Neuronal stem cell (in vitro differentiated cells): ENCODE measurements around the gene MTM1.

Source experiments
- DNase-seq: peaks from one replicate; pipeline ENCODE4 v3.0.0-alpha.2; 2013; ENCODE audit warnings: low spot score
- H2AFZ ChIP-seq: one replicate; pipeline ENCODE4 v1.6.1; 2013; ENCODE audit warnings: mild to moderate bottlenecking, low read length, inconsistent platforms
- H2AK5ac ChIP-seq: 2 replicates; pipeline ENCODE4 v1.6.1; 2013; ENCODE audit warnings: low read depth, mild to moderate bottlenecking, inconsistent platforms, low read length, moderate library complexity, mixed read lengths
- H2BK120ac ChIP-seq: 2 replicates; pipeline ENCODE4 v1.6.1; 2013; ENCODE audit warnings: low read depth, mild to moderate bottlenecking, inconsistent platforms, low read length, moderate library complexity, mixed read lengths
- H2BK12ac ChIP-seq: one replicate; pipeline ENCODE4 v1.6.1; 2013; ENCODE audit warnings: low read length, inconsistent platforms
- H2BK15ac ChIP-seq: 2 replicates; pipeline ENCODE4 v1.6.1; 2013; ENCODE audit warnings: mild to moderate bottlenecking, low read length, inconsistent platforms, mixed read lengths
- H2BK5ac ChIP-seq: one replicate; pipeline ENCODE4 v1.6.1; 2013; ENCODE audit warnings: inconsistent platforms, mild to moderate bottlenecking, low read length, moderate library complexity
- H3K14ac ChIP-seq: one replicate; pipeline ENCODE4 v1.6.1; 2013; ENCODE audit warnings: low read length, inconsistent platforms
- H3K18ac ChIP-seq: 2 replicates; pipeline ENCODE4 v1.6.1; 2013; ENCODE audit warnings: low read length, inconsistent platforms
- H3K23ac ChIP-seq: 2 replicates; pipeline ENCODE4 v1.6.1; 2013; ENCODE audit warnings: low read depth, mild to moderate bottlenecking, mixed read lengths, low read length, inconsistent platforms; ENCODE audit not compliant: poor library complexity
- H3K27ac ChIP-seq: replicated peaks from 3 replicates; pipeline ENCODE4 v1.5.1; 2013; ENCODE audit warnings: low read length, inconsistent platforms
- H3K27me3 ChIP-seq, 3 experiments: 2 replicates each; pipeline ENCODE4 v1.6.1; 2013; ENCODE audit warnings: low read length in 3 of 3, mild to moderate bottlenecking in 2 of 3, inconsistent platforms in 1 of 3, low read depth in 1 of 3, mixed read lengths in 1 of 3, moderate library complexity in 1 of 3; ENCODE audit not compliant: control insufficient read depth in 3 of 3, insufficient read depth in 3 of 3
- H3K36me3 ChIP-seq, 2 donors: replicated peaks in 1 of 2; 2 replicates each; pipeline ENCODE4 v1.6.1; 2013; ENCODE audit warnings: low read length in 2 of 2; ENCODE audit not compliant: control insufficient read depth in 2 of 2, insufficient read depth in 2 of 2
- H3K4ac ChIP-seq: 2 replicates; pipeline ENCODE4 v1.6.1; 2013; ENCODE audit warnings: inconsistent platforms, mild to moderate bottlenecking, low read length, moderate library complexity
- H3K4me1 ChIP-seq, 2 donors: 1 replicate in 1 of 2; 2 replicates in 1 of 2; pipeline ENCODE4 v1.6.1; 2013; ENCODE audit warnings: low read length in 2 of 2, low read depth in 1 of 2; ENCODE audit not compliant: control insufficient read depth in 2 of 2, insufficient read depth in 1 of 2
- H3K4me2 ChIP-seq: one replicate; pipeline ENCODE4 v1.6.1; 2013; ENCODE audit warnings: mild to moderate bottlenecking, low read length, inconsistent platforms; ENCODE audit not compliant: insufficient read depth, poor library complexity, severe bottlenecking
- H3K4me3 ChIP-seq, 2 donors: 2 replicates each; pipeline ENCODE4 v1.5.1; 2013; ENCODE audit warnings: low read length in 2 of 2, mild to moderate bottlenecking in 2 of 2, inconsistent platforms in 1 of 2, moderate library complexity in 1 of 2
- H3K79me1 ChIP-seq: one replicate; pipeline ENCODE4 v1.6.1; 2013; ENCODE audit warnings: low read depth, mild to moderate bottlenecking, inconsistent platforms, low read length, moderate library complexity
- H3K9ac ChIP-seq: one replicate; pipeline ENCODE4 v1.6.1; 2013; ENCODE audit warnings: mild to moderate bottlenecking, low read depth, low read length, inconsistent platforms; ENCODE audit not compliant: poor library complexity
- H3K9me3 ChIP-seq, 2 donors: replicated peaks in 1 of 2; 2 replicates each; pipeline versions ENCODE3 to v1.6.1; 2013; ENCODE audit warnings: low read length in 2 of 2, mild to moderate bottlenecking in 2 of 2, inconsistent platforms in 1 of 2, low read depth in 1 of 2, mixed read lengths in 1 of 2, moderate library complexity in 1 of 2; ENCODE audit not compliant: control insufficient read depth in 2 of 2, insufficient read depth in 1 of 2
- H4K8ac ChIP-seq: one replicate; pipeline ENCODE4 v1.6.1; 2013; ENCODE audit warnings: low read depth, mild to moderate bottlenecking, inconsistent platforms, low read length, moderate library complexity
- H4K91ac ChIP-seq: one replicate; pipeline ENCODE4 v1.6.1; 2013; ENCODE audit warnings: low read length, low read depth, mild to moderate bottlenecking, inconsistent platforms; ENCODE audit not compliant: poor library complexity
- WGBS, 2 donors: extraction: QIAGEN DNeasy Blood & Tissue Kit; methylation state at CpG; one replicate each; pipeline ENCODE4 v1.1.7; 2013; ENCODE audit warnings: missing lambda C conversion rate in 2 of 2, mixed read lengths in 1 of 2; ENCODE audit not compliant: insufficient read length in 2 of 2, insufficient replicate concordance in 1 of 2; ENCODE audit errors: extremely low coverage in 2 of 2; 5-methylcytosine and 5-hydroxymethylcytosine counted together

The MTM1 gene

DNA sequence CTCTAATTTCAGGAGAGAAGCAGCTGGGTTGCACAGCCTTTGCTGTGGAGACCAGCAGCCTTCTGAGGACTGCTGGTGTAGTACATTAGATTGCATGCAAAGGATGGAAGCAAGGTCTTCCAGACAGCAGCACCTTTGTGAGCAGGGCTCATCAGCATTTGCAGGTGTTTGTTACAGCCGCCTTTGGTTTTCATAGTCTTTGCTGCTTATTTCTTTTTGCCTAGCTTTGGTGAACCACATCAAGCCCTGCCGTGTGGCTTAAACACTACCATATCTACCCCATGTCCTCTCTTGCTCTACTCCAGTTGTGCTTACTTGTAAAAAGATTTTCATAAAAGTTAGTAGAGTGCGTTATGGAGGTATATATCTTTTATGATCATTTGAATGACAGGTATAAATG, 57.5 kb downstream of the MTM1 start:
- H3K27me3 ChIP-seq: no peaks in the 10 kb centered on the region

GRCh38 chrX:150627957-150628356, 59.5 kb downstream of the MTM1 start:
- Histone ChIP-seq H3K18ac (no peak overlapping the region), H3K27ac (no peak overlapping the region), H2AFZ (no peak overlapping the region), H2BK5ac (no peak overlapping the region), H2BK15ac (no peak overlapping the region), H2BK12ac (no peak overlapping the region), H3K9me3 (no peaks in the 10 kb centered on the region), H3K14ac (no peak overlapping the region), H4K91ac (no peak overlapping the region), H3K23ac (no peak overlapping the region), H2BK120ac (no peak overlapping the region), H2AK5ac (no peak overlapping the region), H3K4ac (no peak overlapping the region), H3K36me3 (peaks cover 2 to 3% of the 10 kb centered on the region in 2 donors), H3K9ac (no peak overlapping the region), H3K79me1 (no peaks in the 10 kb centered on the region), H3K4me2 (no peak overlapping the region), H4K8ac (no peak overlapping the region), H3K4me3 (no peak overlapping the region), H3K4me1 (peaks cover 0 to 2% of the 10 kb centered on the region in 2 donors), H3K27me3 (no peaks in the 10 kb centered on the region)
- no peak for DNase-seq

More for the DNA sequence above, 57.5 kb downstream of the MTM1 start:
- Histone ChIP-seq H3K23ac (no peak overlapping the region), H4K8ac (no peak overlapping the region), H2BK5ac (no peak overlapping the region), H3K18ac (no peak overlapping the region), H3K79me1 (no peaks in the 10 kb centered on the region), H3K4ac (no peak overlapping the region), H2BK12ac (no peak overlapping the region), H2BK120ac (no peak overlapping the region), H3K14ac (no peak overlapping the region), H3K4me1 (no peaks in the 10 kb centered on the region), H2AK5ac (no peak overlapping the region), H2BK15ac (no peak overlapping the region), H3K36me3 (peaks cover 1 to 2% of the 10 kb centered on the region in 2 donors), H3K4me2 (no peak overlapping the region), H3K27ac (no peak overlapping the region), H2AFZ (no peak overlapping the region), H4K91ac (no peak overlapping the region), H3K9me3 (no peaks in the 10 kb centered on the region), H3K4me3 (no peak overlapping the region), H3K9ac (no peak overlapping the region)
- WGBS, 2 donors: no CpG with 5 or more reads among the region's 3 CpGs
- DNase-seq: no peak

- H3K9me3 ChIP-seq: no peaks in the 10 kb centered on the region
- H3K18ac ChIP-seq: no peak overlapping the region
- no CpG with 5 or more reads among the region's 3 CpGs for WGBS, 2 donors
- no peak overlapping the region for H3K14ac ChIP-seq
- no peak overlapping the region for H3K23ac ChIP-seq
- no peak overlapping the region for H2BK15ac ChIP-seq
- H3K9ac ChIP-seq: no peak overlapping the region
- H2BK5ac ChIP-seq: no peak overlapping the region
- no peak overlapping the region for H4K8ac ChIP-seq
- H2BK12ac ChIP-seq: no peak overlapping the region
- H2BK120ac ChIP-seq: no peak overlapping the region
- H3K4me3 ChIP-seq: no peak overlapping the region
- no peak for DNase-seq
- H3K4ac ChIP-seq: no peak overlapping the region
- peaks cover 0 to 2% of the 10 kb centered on the region in 2 donors for H3K4me1 ChIP-seq
- no peak overlapping the region for H4K91ac ChIP-seq
- H3K27me3 ChIP-seq: no peaks in the 10 kb centered on the region
- H2AFZ ChIP-seq: no peak overlapping the region
- H3K27ac ChIP-seq: no peak overlapping the region
- H3K36me3 ChIP-seq: peaks cover 1 to 6% of the 10 kb centered on the region in 2 donors
- no peak overlapping the region for H3K4me2 ChIP-seq
- H3K79me1 ChIP-seq: no peaks in the 10 kb centered on the region
- H2AK5ac ChIP-seq: no peak overlapping the region
Observed at GRCh38 chrX:150635952-150636351, 67.5 kb downstream of the MTM1 start.

DNA sequence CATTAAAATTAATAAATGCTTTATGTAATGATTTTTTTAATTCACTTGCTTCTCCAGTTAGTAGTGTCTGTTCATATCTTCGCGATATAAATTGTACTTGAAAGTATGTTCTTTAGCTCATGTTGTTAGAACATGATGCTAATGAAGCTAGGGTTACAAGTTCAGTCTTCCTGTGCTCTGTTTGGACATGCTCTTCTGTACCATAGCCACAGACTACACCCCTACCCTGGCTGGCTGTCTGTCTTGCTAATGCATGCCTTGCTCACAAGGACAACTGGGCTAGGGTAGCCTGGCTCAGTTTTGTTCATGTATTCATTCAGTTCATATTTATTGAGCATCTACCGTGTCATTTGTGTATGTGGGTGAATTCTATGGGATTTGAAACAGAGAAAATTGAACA, 74.0 kb downstream of the MTM1 start:
- Histone ChIP-seq H2BK120ac (no peak overlapping the region), H3K4me2 (no peak overlapping the region), H3K27me3 (no peaks in the 10 kb centered on the region), H2BK12ac (no peak overlapping the region), H3K18ac (no peak overlapping the region), H3K14ac (no peak overlapping the region), H3K4ac (no peak overlapping the region), H2AK5ac (no peak overlapping the region), H2BK15ac (no peak overlapping the region), H3K9ac (no peak overlapping the region), H4K91ac (no peak overlapping the region), H3K79me1 (no peaks in the 10 kb centered on the region), H2BK5ac (no peak overlapping the region), H2AFZ (no peak overlapping the region), H3K4me3 (no peak overlapping the region), H3K23ac (no peak overlapping the region), H3K9me3 (no peaks in the 10 kb centered on the region), H4K8ac (no peak overlapping the region), H3K27ac (no peak overlapping the region), H3K4me1 (peaks cover 0 to 2% of the 10 kb centered on the region in 2 donors), H3K36me3 (peaks cover 0 to 22% of the 10 kb centered on the region in 2 donors)
- no peak for DNase-seq
- no CpG with 5 or more reads among the region's 3 CpGs for whole genome bisulfite sequencing, 2 donors
